HepG2 (cell line): ENCODE results near the gene RBM25. TPM values are rescaled to one million over a fixed set of nuclear protein-coding genes. Genes with fewer than 3 reads are reported as not detected.
A peak's percentile ranks its signal among the peaks of the same experiment; 100 is the strongest.

Experiments used
- AGO1 ChIP-seq: fragments of 200-400 bp; formaldehyde crosslinking; IDR thresholded peaks from 2 replicates; pipeline ENCODE4 v1.6.1; 2017; ENCODE audit warnings: mild to moderate bottlenecking, low read depth, low read length, moderate library complexity; ENCODE audit not compliant: poor library complexity, severe bottlenecking
- ATF3 ChIP-seq: sonication (generic); formaldehyde crosslinking; IDR thresholded peaks from 2 replicates; pipeline ENCODE4 v1.4.0; 2020; ENCODE audit warnings: missing genetic modification reagents
- BCL3 ChIP-seq: sonication (generic); formaldehyde crosslinking; IDR thresholded peaks from 2 replicates; pipeline ENCODE4 v1.5.1; 2020; ENCODE audit warnings: mild to moderate bottlenecking, missing genetic modification reagents, moderate library complexity
- FOSL2 ChIP-seq: sonication (generic); formaldehyde crosslinking; IDR thresholded peaks from 2 replicates; pipeline ENCODE4 v1.4.0; 2020; ENCODE audit warnings: missing genetic modification reagents
- HIC2 ChIP-seq: sonication (generic); formaldehyde crosslinking; IDR thresholded peaks from 2 replicates; pipeline ENCODE4 v1.9.0; 2022; ENCODE audit warnings: low read depth, missing genetic modification reagents
- POLR2A ChIP-seq, 2 experiments: IDR thresholded peaks; 2 replicates each; pipeline ENCODE4 v1.6.1; 2011; ENCODE audit warnings: low read depth in 2 of 2, low read length in 2 of 2, mild to moderate bottlenecking in 1 of 2, moderate library complexity in 1 of 2; ENCODE audit not compliant: insufficient read depth in 1 of 2
- RARA ChIP-seq: IDR thresholded peaks from 2 replicates; pipeline ENCODE4 v1.6.1; 2016; ENCODE audit warnings: missing genetic modification reagents, missing compliant biosample characterization
- RXRB ChIP-seq: IDR thresholded peaks from 2 replicates; pipeline ENCODE4 v1.6.1; 2016; ENCODE audit warnings: borderline replicate concordance, missing genetic modification reagents, missing compliant biosample characterization
- SMAD1 ChIP-seq: sonication (generic); formaldehyde crosslinking; IDR thresholded peaks from 2 replicates; pipeline ENCODE4 v1.4.0; 2020; ENCODE audit warnings: missing genetic modification reagents, low read depth, mild to moderate bottlenecking, borderline replicate concordance
- UBTF ChIP-seq: sonication (generic); formaldehyde crosslinking; IDR thresholded peaks from 2 replicates; pipeline ENCODE4 v1.4.0; 2020; ENCODE audit warnings: mild to moderate bottlenecking, missing genetic modification reagents
- YEATS4 ChIP-seq: sonication (generic); formaldehyde crosslinking; IDR thresholded peaks from 2 replicates; pipeline ENCODE4 v1.4.0; 2020; ENCODE audit warnings: missing genetic modification reagents, borderline replicate concordance
- ZFYVE20 ChIP-seq: sonication (generic); formaldehyde crosslinking; IDR thresholded peaks from 2 replicates; pipeline ENCODE4 v1.8.0; 2023; ENCODE audit warnings: low read depth, mild to moderate bottlenecking, moderate library complexity, missing genetic modification reagents, borderline replicate concordance
- ZMAT3 ChIP-seq: sonication (generic); formaldehyde crosslinking; conservative IDR thresholded peaks from 2 replicates; pipeline ENCODE4 v1.7.0; 2021; ENCODE audit warnings: missing genetic modification reagents
- ZNF547 ChIP-seq: sonication (generic); formaldehyde crosslinking; IDR thresholded peaks from 2 replicates; pipeline ENCODE4 v1.5.1; 2020; ENCODE audit warnings: mild to moderate bottlenecking, missing genetic modification reagents
- ZNF710 ChIP-seq: sonication (generic); formaldehyde crosslinking; IDR thresholded peaks from 2 replicates; pipeline ENCODE4 v1.5.0; 2020; ENCODE audit warnings: mild to moderate bottlenecking, missing genetic modification reagents, borderline replicate concordance
- ZNF780A ChIP-seq: sonication (generic); formaldehyde crosslinking; IDR thresholded peaks from 2 replicates; pipeline ENCODE4 v1.8.0; 2022; ENCODE audit warnings: mild to moderate bottlenecking, missing genetic modification reagents, moderate library complexity
- polyA plus RNA-seq, 8 experiments: library from polyadenylated mRNA; depleted of rRNA in 3 of 8; stranded (reverse) in 7 of 8; unstranded in 1 of 8; fragments of >200 nt; fragmentation: Illumina TruSeq in 4 of 8; extraction: Trizol in 4 of 8; gene quantifications; 2 replicates each; pipeline versions ENCODE4 v1.2.1 to v1.2.3, GENCODE V29; 2011 to 2016; ENCODE audit warnings: low read depth in 4 of 8, missing spikeins in 1 of 8, mixed read lengths in 1 of 8; ENCODE audit not compliant: insufficient read depth in 1 of 8
- total RNA-seq, 5 experiments: library from RNA; depleted of rRNA; stranded (reverse); fragments of >200 nt; fragmentation: Illumina TruSeq; extraction: Trizol; gene quantifications; 2 replicates each; pipeline ENCODE4 v1.2.3, GENCODE V29; 2016; ENCODE audit warnings: low read depth in 1 of 5

RBM25 gene
- total and polyA plus RNA-seq, 2 of the 13 experiments (the other 11 are each of a cell fraction or from before 2014, with no cell fraction given) = 34.1 to 65.9 TPM

- TF ChIP-seq ZFYVE20 = no peak
- TF ChIP-seq ATF3 (CRISPR knock-in tag) = 0 out of 2 replicates have a peak, but pooled peaks have one; percentile 10
- no peak for TF ChIP-seq RXRB (CRISPR knock-in tag)
- TF ChIP-seq ZMAT3 (CRISPR knock-in tag) = 0 out of 2 replicates have a peak, but pooled peaks have one; percentile 52
- TF ChIP-seq POLR2A (IDR thresholded peaks at IDR 0.05; ENCODE audit: insufficient read depth in 1 of 2, low read depth in 2 of 2, low read length in 2 of 2) = peak; percentile 55 to 69
- TF ChIP-seq RARA (CRISPR knock-in tag) = 0 out of 2 replicates have a peak, but pooled peaks have one; percentile 18
- TF ChIP-seq SMAD1 (CRISPR knock-in tag) = 0 out of 2 replicates have a peak, but pooled peaks have one; percentile 60
- peak; percentile 32; the same call in 1 of the 2 replicates for TF ChIP-seq ZNF547 (CRISPR knock-in tag)
- peak; percentile 43 for TF ChIP-seq FOSL2 (CRISPR knock-in tag)
- TF ChIP-seq YEATS4 = no peak; the same call in 1 of the 2 replicates
- no peak for TF ChIP-seq AGO1
- TF ChIP-seq ZNF780A (CRISPR knock-in tag) = no peak
- TF ChIP-seq HIC2 (CRISPR knock-in tag) = no peak
- TF ChIP-seq ZNF710 = peak; percentile 78
- peak; percentile 66; the same call in 1 of the 2 replicates for TF ChIP-seq BCL3 (CRISPR knock-in tag)
- TF ChIP-seq UBTF (CRISPR knock-in tag) = no peak; the same call in 1 of the 2 replicates
Measured at GRCh38 chr14:73026845-73027542, 31.3 kb upstream of the RBM25 start, which contains the start of gene ZFYVE1 (continued).
